ENCODE measurements around the gene TIMM44.
A peak's percentile ranks its signal among the peaks of the same experiment; 100 is the strongest.

DNA sequence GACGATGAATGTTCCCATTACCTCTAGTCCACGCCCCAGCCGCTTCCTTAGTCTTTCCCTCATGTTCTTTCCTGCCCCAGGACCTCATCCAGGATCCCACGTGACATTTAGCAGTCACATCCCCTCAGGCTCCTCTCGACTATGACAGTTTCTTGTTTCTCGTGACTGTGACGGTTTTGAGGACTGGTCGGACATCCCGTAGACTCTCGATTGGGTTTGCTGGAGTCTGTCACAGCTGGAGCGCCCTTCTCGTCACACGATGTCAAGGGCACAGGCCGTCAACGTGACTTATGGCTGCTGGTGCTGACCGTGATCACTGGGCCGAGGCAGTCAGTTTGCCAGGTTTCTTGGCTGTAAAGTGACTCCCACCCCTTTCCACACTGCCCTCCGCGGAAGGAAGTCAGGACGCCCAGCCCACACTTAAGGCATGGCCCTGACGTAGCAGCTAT is 39.2 kb upstream of the TIMM44 start:
- TF ChIP-seq POLR2A (IDR thresholded peaks at IDR 0.05) (no peak), POLR2AphosphoS5 (IDR thresholded peaks at IDR 0.05) (peak in 2 of 3 donors; percentile 65 to 69)
- TF ChIP-seq, protein P1, sequence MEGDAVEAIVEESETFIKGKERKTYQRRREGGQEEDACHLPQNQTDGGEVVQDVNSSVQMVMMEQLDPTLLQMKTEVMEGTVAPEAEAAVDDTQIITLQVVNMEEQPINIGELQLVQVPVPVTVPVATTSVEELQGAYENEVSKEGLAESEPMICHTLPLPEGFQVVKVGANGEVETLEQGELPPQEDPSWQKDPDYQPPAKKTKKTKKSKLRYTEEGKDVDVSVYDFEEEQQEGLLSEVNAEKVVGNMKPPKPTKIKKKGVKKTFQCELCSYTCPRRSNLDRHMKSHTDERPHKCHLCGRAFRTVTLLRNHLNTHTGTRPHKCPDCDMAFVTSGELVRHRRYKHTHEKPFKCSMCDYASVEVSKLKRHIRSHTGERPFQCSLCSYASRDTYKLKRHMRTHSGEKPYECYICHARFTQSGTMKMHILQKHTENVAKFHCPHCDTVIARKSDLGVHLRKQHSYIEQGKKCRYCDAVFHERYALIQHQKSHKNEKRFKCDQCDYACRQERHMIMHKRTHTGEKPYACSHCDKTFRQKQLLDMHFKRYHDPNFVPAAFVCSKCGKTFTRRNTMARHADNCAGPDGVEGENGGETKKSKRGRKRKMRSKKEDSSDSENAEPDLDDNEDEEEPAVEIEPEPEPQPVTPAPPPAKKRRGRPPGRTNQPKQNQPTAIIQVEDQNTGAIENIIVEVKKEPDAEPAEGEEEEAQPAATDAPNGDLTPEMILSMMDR (IDR thresholded peaks at IDR 0.05 in 8 of 11, conservative IDR thresholded peaks at IDR 0.05 in 3 of 11): no peak
